Measurements from ENCODE around the gene TEX29.

Gene TEX29

GRCh38 chr13:111390522-111391270 is 70.3 kb downstream of the TEX29 start:
- in situ Hi-C loops (cut with MboI; ENCODE audit: low sequenced_read_pairs), result no loop called here

DNA sequence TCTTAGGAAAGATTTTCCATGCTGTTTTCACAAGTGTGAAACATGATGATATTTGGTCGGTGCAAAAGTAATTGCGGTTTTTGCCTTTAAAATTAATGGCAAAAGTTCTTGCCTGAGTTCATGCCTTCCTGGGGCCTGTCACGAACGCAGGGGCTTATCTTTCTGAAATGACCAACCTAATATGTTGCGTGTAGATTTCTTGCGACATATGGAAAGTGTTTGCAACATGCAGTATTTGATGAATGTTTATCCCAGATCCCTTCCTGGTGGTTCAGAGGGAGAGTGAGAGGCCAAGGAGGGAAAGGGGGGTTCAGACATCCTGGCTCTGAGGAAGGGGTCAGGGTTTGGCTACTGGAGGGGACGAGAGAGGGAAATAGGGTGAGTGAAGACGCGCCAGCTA is 72.0 kb downstream of the TEX29 start:
- in situ Hi-C loops (cut with MboI; ENCODE audit: low sequenced_read_pairs), result no loop called here

DNA sequence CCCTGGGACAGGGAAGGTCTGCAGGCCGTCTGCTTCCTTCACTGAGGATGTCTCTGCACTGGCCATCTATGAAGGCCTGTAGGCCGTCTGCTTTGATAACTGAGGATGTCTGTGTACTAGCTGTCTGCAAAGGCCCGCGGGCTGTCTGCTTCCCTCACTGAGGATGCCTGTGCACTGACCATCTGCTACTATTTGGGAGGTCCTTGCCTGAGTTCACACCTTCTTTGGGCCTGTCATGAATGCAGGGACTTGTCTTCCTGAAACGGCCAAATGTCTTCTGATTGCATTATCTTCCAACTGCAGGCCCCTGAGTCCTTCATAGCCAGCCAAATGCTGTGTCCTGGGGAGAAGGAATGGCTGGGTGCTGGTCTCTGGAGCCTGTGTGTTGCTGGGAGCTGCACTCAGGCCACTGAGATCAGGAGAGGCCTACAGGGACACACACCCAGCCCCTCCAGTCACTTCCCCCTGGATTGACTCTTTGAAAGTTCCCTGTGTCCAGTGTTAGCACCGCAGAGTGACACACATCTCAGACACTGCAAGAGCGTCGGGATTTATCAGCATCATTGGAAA is 72.9 kb downstream of the TEX29 start:
- in situ Hi-C loops (cut with MboI; ENCODE audit: low sequenced_read_pairs), result no loop called here
